ENCODE results near the gene ANGPTL2.

DNA sequence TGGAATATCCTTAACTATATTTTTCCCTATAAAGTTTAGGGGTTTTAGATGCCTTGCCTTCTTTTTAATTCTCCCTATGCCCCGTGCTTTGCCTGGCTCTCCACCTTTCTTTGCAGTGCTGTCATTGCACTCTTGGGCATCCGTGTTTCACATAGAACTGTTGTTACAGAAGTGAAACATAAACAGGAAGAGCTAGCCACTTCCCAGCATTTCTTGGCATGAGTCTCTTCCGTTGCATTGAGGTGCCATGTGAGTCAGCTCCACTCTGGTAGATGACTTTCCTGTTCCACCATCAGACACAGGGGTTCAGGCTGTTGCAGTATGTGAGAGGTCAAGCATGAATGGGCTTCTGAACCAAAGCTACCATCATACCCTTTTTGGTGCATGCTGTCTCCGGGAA lies 73.4 kb downstream of the ANGPTL2 start:
- TF ChIP-seq, protein P1, sequence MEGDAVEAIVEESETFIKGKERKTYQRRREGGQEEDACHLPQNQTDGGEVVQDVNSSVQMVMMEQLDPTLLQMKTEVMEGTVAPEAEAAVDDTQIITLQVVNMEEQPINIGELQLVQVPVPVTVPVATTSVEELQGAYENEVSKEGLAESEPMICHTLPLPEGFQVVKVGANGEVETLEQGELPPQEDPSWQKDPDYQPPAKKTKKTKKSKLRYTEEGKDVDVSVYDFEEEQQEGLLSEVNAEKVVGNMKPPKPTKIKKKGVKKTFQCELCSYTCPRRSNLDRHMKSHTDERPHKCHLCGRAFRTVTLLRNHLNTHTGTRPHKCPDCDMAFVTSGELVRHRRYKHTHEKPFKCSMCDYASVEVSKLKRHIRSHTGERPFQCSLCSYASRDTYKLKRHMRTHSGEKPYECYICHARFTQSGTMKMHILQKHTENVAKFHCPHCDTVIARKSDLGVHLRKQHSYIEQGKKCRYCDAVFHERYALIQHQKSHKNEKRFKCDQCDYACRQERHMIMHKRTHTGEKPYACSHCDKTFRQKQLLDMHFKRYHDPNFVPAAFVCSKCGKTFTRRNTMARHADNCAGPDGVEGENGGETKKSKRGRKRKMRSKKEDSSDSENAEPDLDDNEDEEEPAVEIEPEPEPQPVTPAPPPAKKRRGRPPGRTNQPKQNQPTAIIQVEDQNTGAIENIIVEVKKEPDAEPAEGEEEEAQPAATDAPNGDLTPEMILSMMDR (IDR thresholded peaks at IDR 0.05), result peak; percentile 14 to 55 (median 31)
- no peak for TF ChIP-seq POLR2A (IDR thresholded peaks at IDR 0.05)

Measured in uterus (tissue), 2 donors.